H1 (cell line): ENCODE measurements around the gene TXNDC5. TPM values are rescaled to one million over a fixed set of nuclear protein-coding genes. Genes with fewer than 3 reads are reported as not detected.
A peak's percentile ranks its signal among the peaks of the same experiment; 100 is the strongest.

Source experiments
- CTCF ChIA-PET: fragments of 300-600 bp; sonication (Branson Sonifier 250); formaldehyde crosslinking; loops from one replicate; lab custom pipeline; 2021; ENCODE audit not compliant: partially characterized antibody; lab: Charles Lee
- POLR2A ChIA-PET: fragments of 300-600 bp; sonication (Branson Sonifier 250); formaldehyde crosslinking; loops from one replicate; lab custom pipeline; 2021; ENCODE audit warnings: inconsistent platforms; ENCODE audit not compliant: partially characterized antibody; lab: Charles Lee
- DNase-seq, 2 experiments: peaks; one replicate each; pipeline versions ENCODE4 v3.0.0 to v3.0.0-alpha.2; 2010 to 2022; ENCODE audit warnings: low spot score in 2 of 2, low read depth in 1 of 2, mixed read lengths in 1 of 2
- FAIRE-seq: peaks from 2 replicates; lab custom pipeline; 2011; peaks lifted over from hg19 to GRCh38; lab: Jason Lieb, UNC
- H2AFZ ChIP-seq: 2 replicates; pipeline ENCODE4 v1.8.1; 2012; ENCODE audit warnings: low read length, inconsistent platforms
- H2AK5ac ChIP-seq: 2 replicates; pipeline ENCODE4 v1.6.1; 2013; ENCODE audit warnings: low read depth, low read length
- H2BK120ac ChIP-seq: replicated peaks from 2 replicates; pipeline ENCODE3; 2013; ENCODE audit warnings: low read depth, low read length, inconsistent platforms
- H2BK12ac ChIP-seq: 2 replicates; pipeline ENCODE4 v1.6.1; 2013; ENCODE audit warnings: low read depth, low read length
- H2BK15ac ChIP-seq: 2 replicates; pipeline ENCODE4 v1.6.1; 2013; ENCODE audit warnings: low read length
- H2BK20ac ChIP-seq: 2 replicates; pipeline ENCODE4 v1.6.1; 2013; ENCODE audit warnings: low read length
- H2BK5ac ChIP-seq: 2 replicates; pipeline ENCODE4 v1.6.1; 2013; ENCODE audit warnings: low read depth, low read length
- H3K14ac ChIP-seq: 2 replicates; pipeline ENCODE4 v1.6.1; 2013; ENCODE audit warnings: inconsistent platforms; ENCODE audit not compliant: insufficient read length
- H3K18ac ChIP-seq: 2 replicates; pipeline ENCODE4 v1.6.1; 2013; ENCODE audit warnings: low read length; ENCODE audit errors: extremely low read depth
- H3K23ac ChIP-seq: 2 replicates; pipeline ENCODE4 v1.6.1; 2013; ENCODE audit warnings: inconsistent platforms; ENCODE audit not compliant: insufficient read length
- H3K23me2 ChIP-seq: 2 replicates; pipeline ENCODE4 v1.6.1; 2013; ENCODE audit warnings: low read depth, low read length
- H3K27ac ChIP-seq: 2 replicates; pipeline ENCODE4 v1.6.1; 2011; ENCODE audit warnings: low read depth, low read length, inconsistent platforms
- H3K27me3 ChIP-seq, 4 experiments: replicated peaks in 1 of 4; 1 replicate in 1 of 4; 2 replicates in 3 of 4; pipeline versions ENCODE4 v1.6.1 to v1.8.1; 2011 to 2013; ENCODE audit warnings: low read length in 3 of 4, mild to moderate bottlenecking in 3 of 4, inconsistent platforms in 2 of 4, mixed read lengths in 2 of 4, moderate library complexity in 1 of 4; ENCODE audit not compliant: control insufficient read depth in 3 of 4, insufficient read depth in 3 of 4; ENCODE audit errors: extremely low read depth in 1 of 4
- H3K36me3 ChIP-seq, 4 experiments: 2 replicates each; pipeline versions ENCODE4 v1.6.1 to v1.8.1; 2011 to 2013; ENCODE audit warnings: mild to moderate bottlenecking in 4 of 4, low read length in 3 of 4, moderate library complexity in 2 of 4, control low read depth in 1 of 4, inconsistent platforms in 1 of 4; ENCODE audit not compliant: insufficient read depth in 4 of 4, control insufficient read depth in 2 of 4
- H3K4ac ChIP-seq: replicated peaks from 2 replicates; pipeline ENCODE3; 2013; ENCODE audit warnings: low read length, low read depth, mixed read lengths, inconsistent platforms; ENCODE audit not compliant: insufficient read length
- H3K4me1 ChIP-seq, 4 experiments: replicated peaks in 1 of 4; 1 replicate in 1 of 4; 2 replicates in 3 of 4; pipeline versions ENCODE4 v1.6.1 to v1.8.1; 2011 to 2013; ENCODE audit warnings: low read length in 3 of 4, inconsistent platforms in 2 of 4, mixed read lengths in 1 of 4; ENCODE audit not compliant: insufficient read depth in 4 of 4, control insufficient read depth in 3 of 4
- H3K4me2 ChIP-seq, 2 experiments: 2 replicates each; pipeline versions ENCODE4 v1.6.1 to v1.8.1; 2011 to 2013; ENCODE audit warnings: low read depth in 2 of 2, low read length in 2 of 2, control low read depth in 1 of 2, inconsistent platforms in 1 of 2, mild to moderate bottlenecking in 1 of 2; ENCODE audit not compliant: insufficient read depth in 1 of 2
- H3K4me3 ChIP-seq, 4 experiments: fragments of 200-600, 300-600 bp in 1 of 4; sonication (generic), shearing (Covaris generic), sonication (Bioruptor Twin) in 1 of 4; 2 replicates each; pipeline versions ENCODE4 v1.5.1 to v1.8.1; 2011 to 2016; ENCODE audit warnings: low read length in 4 of 4, low read depth in 3 of 4, control low read depth in 2 of 4, inconsistent platforms in 2 of 4, mild to moderate bottlenecking in 2 of 4, mixed read lengths in 1 of 4, moderate library complexity in 1 of 4; ENCODE audit not compliant: insufficient read depth in 2 of 4; ENCODE audit errors: extremely low read depth in 1 of 4
- H3K56ac ChIP-seq: replicated peaks from 2 replicates; pipeline ENCODE3; 2013; ENCODE audit warnings: low read depth, mild to moderate bottlenecking, mixed read lengths, low read length, inconsistent platforms; ENCODE audit not compliant: insufficient read length
- H3K79me1 ChIP-seq: 2 replicates; pipeline ENCODE4 v1.6.1; 2013; ENCODE audit warnings: low read depth, low read length, control low read depth
- H3K79me2 ChIP-seq, 2 experiments: 2 replicates each; pipeline versions ENCODE4 v1.6.1 to v1.8.1; 2012 to 2013; ENCODE audit warnings: low read length in 2 of 2, mild to moderate bottlenecking in 2 of 2, inconsistent platforms in 1 of 2; ENCODE audit not compliant: insufficient read depth in 2 of 2, control insufficient read depth in 1 of 2
- H3K9ac ChIP-seq, 4 experiments: replicated peaks in 1 of 4; 1 replicate in 1 of 4; 2 replicates in 3 of 4; pipeline versions ENCODE4 v1.6.1 to v1.8.1; 2011 to 2013; ENCODE audit warnings: low read depth in 3 of 4, low read length in 3 of 4, control low read depth in 2 of 4, mild to moderate bottlenecking in 2 of 4, moderate library complexity in 2 of 4, inconsistent platforms in 1 of 4; ENCODE audit errors: extremely low read depth in 1 of 4
- H3K9me3 ChIP-seq, 2 experiments: 2 replicates each; pipeline versions ENCODE4 v1.6.1 to v1.8.1; 2012 to 2013; ENCODE audit warnings: mild to moderate bottlenecking in 2 of 2, moderate library complexity in 2 of 2, control low read depth in 1 of 2, inconsistent platforms in 1 of 2, low read depth in 1 of 2, low read length in 1 of 2, mixed read lengths in 1 of 2; ENCODE audit not compliant: insufficient read depth in 2 of 2
- H4K20me1 ChIP-seq, 2 experiments: replicated peaks in 1 of 2; 2 replicates each; pipeline versions ENCODE3 to v1.8.1; 2011 to 2013; ENCODE audit warnings: inconsistent platforms in 2 of 2, low read length in 2 of 2, mild to moderate bottlenecking in 1 of 2; ENCODE audit not compliant: insufficient read depth in 2 of 2, control insufficient read depth in 1 of 2
- H4K5ac ChIP-seq: 2 replicates; pipeline ENCODE4 v1.6.1; 2013; ENCODE audit warnings: low read length, low read depth, mixed read lengths, inconsistent platforms; ENCODE audit not compliant: insufficient read length
- H4K8ac ChIP-seq: 2 replicates; pipeline ENCODE4 v1.8.0; 2013; ENCODE audit warnings: mild to moderate bottlenecking, moderate library complexity, low read length, inconsistent platforms; ENCODE audit not compliant: insufficient read depth; ENCODE audit errors: extremely low read depth
- H4K91ac ChIP-seq: replicated peaks from 2 replicates; pipeline ENCODE3; 2013; ENCODE audit warnings: low read length, mixed read lengths, inconsistent platforms; ENCODE audit not compliant: insufficient read length
- SP1 ChIP-seq: IDR thresholded peaks from 2 replicates; pipeline ENCODE4 v1.6.1; 2011; ENCODE audit warnings: low read depth, low read length
- WGBS, 2 experiments: shearing (Covaris generic) in 1 of 2; methylation state at CpG; one replicate each; pipeline versions ENCODE4 v1.1.6 to v1.1.7; 2013 to 2015; ENCODE audit warnings: low lambda C conversion rate in 2 of 2, mixed read lengths in 2 of 2, inconsistent platforms in 1 of 2, low coverage in 1 of 2, missing lambda C conversion rate in 1 of 2; ENCODE audit not compliant: insufficient replicate concordance in 2 of 2, insufficient coverage in 1 of 2, insufficient read length in 1 of 2; ENCODE audit errors: extremely low coverage in 1 of 2, missing lambda C conversion rate in 1 of 2; 5-methylcytosine and 5-hydroxymethylcytosine counted together
- polyA plus RNA-seq, 7 experiments: library from polyadenylated mRNA; depleted of rRNA in 3 of 7; stranded (reverse) in 5 of 7; unstranded in 2 of 7; fragments of >200 nt in 5 of 7; fragments of 200-250 nt in 2 of 7; gene quantifications; 1 replicate in 5 of 7; 2 replicates in 1 of 7; 4 replicates in 1 of 7; pipeline versions ENCODE4 v1.2.1 to v1.2.3, GENCODE V29; 2011 to 2013; ENCODE audit warnings: missing spikeins in 2 of 7, mixed read lengths in 2 of 7
- total RNA-seq: library from RNA; stranded (reverse); fragmentation: NEBNext Ultra II Directional; extraction: Animal tissue kit (Norgen Biotek cat#: 25700); gene quantifications from 2 replicates; pipeline ENCODE4 v1.2.1, GENCODE V29; 2021

The TXNDC5 gene
- total and polyA plus RNA-seq, 2 of the 8 experiments (the other 6 are each of a cell fraction or from before 2014, with no cell fraction given) = 114 to 172 TPM

- H3K79me2 ChIP-seq = peaks cover 14 to 43% of the 10 kb centered on the region in 2 experiments
- H3K9me3 ChIP-seq = no peaks in the 10 kb centered on the region
- H3K18ac ChIP-seq = no peak overlapping the region
- H3K56ac ChIP-seq = no peak overlapping the region
- no peak overlapping the region for H2BK120ac ChIP-seq
- no peak overlapping the region for H2AK5ac ChIP-seq
- ChIA-PET POLR2A (interaction anchor here (0.6 to 1.7 kb wide), 4 partner anchors 18 to 154 kb away, joined by 3 to 10 read pairs (median 5); partner anchors contain the start of gene BLOC1S5), CTCF (interaction anchor here (1.1 kb wide), 1 partner anchor 188 kb away, joined by 3 read pairs; no protein-coding TSS in a partner anchor)
- no peak overlapping the region for H3K4ac ChIP-seq
- no peak overlapping the region for H4K5ac ChIP-seq
- no peak for FAIRE-seq
- H3K27me3 ChIP-seq = peaks cover 0 to 14% (median 3%) of the 10 kb centered on the region in 4 experiments; a peak in 4 of 7 replicates
- H2BK5ac ChIP-seq = no peak overlapping the region
- no peak overlapping the region for H2BK20ac ChIP-seq
- peaks cover 6% of the 10 kb centered on the region; the same call in 1 of the 2 replicates for H3K23me2 ChIP-seq
- peak overlapping the region; percentile 91 for H4K8ac ChIP-seq
- no peak for DNase-seq
- H3K9ac ChIP-seq = peak overlapping the region in 3 of 4 experiments; percentile 68 to 82 (median 72); a peak in 5 of 7 replicates
- peak overlapping the region; percentile 49 to 89 (median 68) for H3K4me3 ChIP-seq
- 3% methylated on average over 16 of the region's 57 CpGs; no CpG with 5 or more reads in 1 of the 2 experiments for WGBS, 2 experiments
- no peak overlapping the region; the same call in 1 of the 2 replicates for H3K27ac ChIP-seq
- H4K20me1 ChIP-seq = peaks cover 6 to 9% of the 10 kb centered on the region in 2 experiments
- no peak overlapping the region for H4K91ac ChIP-seq
- H3K14ac ChIP-seq = no peak overlapping the region
- H2BK12ac ChIP-seq = no peak overlapping the region
- H2AFZ ChIP-seq = no peak overlapping the region
- peaks cover 0 to 2% (median 0%) of the 10 kb centered on the region in 4 experiments; a peak in 1 of 8 replicates for H3K36me3 ChIP-seq
- H3K79me1 ChIP-seq = peaks cover 9% of the 10 kb centered on the region
- peak overlapping the region; percentile 97 to 98 for H3K4me2 ChIP-seq
- H3K23ac ChIP-seq = no peak overlapping the region
- H3K4me1 ChIP-seq = peaks cover 2 to 9% (median 3%) of the 10 kb centered on the region in 4 experiments; a peak in 5 of 7 replicates
- H2BK15ac ChIP-seq = no peak overlapping the region
- TF ChIP-seq SP1 = no peak
Measured at GRCh38 chr6:7910298-7910653, 312 bp downstream of the TXNDC5 start.
